Neural crest cell (in vitro differentiated cells): ENCODE data around the gene STK4. TPM values are rescaled to one million over a fixed set of nuclear protein-coding genes. Genes with fewer than 3 reads are reported as not detected.

Source experiments
- DNase-seq: peaks from one replicate; pipeline ENCODE4 v3.0.0; 2021; ENCODE audit warnings: low read depth, mixed read lengths, low spot score
- H3K27ac Mint-ChIP-seq: one replicate; pipeline ENCODE4 v1.8.0; 2021; ENCODE audit warnings: mild to moderate bottlenecking, mixed read lengths; ENCODE audit not compliant: unreplicated experiment
- H3K27me3 Mint-ChIP-seq: 2 replicates; pipeline ENCODE4 v1.8.0; 2021; ENCODE audit warnings: low read depth, mild to moderate bottlenecking, mixed read lengths
- H3K36me3 Mint-ChIP-seq: 2 replicates; pipeline ENCODE4 v1.8.0; 2021; ENCODE audit warnings: low read depth, mild to moderate bottlenecking, mixed read lengths
- H3K4me1 Mint-ChIP-seq: 2 replicates; pipeline ENCODE4 v1.8.0; 2021; ENCODE audit warnings: mixed read lengths
- H3K4me3 Mint-ChIP-seq: one replicate; pipeline ENCODE4 v1.8.0; 2021; ENCODE audit warnings: mild to moderate bottlenecking, mixed read lengths
- H3K9me3 Mint-ChIP-seq: 2 replicates; pipeline ENCODE4 v1.8.0; 2021; ENCODE audit warnings: mixed read lengths
- CTCF ChIP-seq: fragments of 200-600 bp; sonication (generic); conservative IDR thresholded peaks from 2 replicates; pipeline ENCODE4 v1.5.0; 2021; ENCODE audit warnings: antibody characterized with exemption, mild to moderate bottlenecking
- total RNA-seq: library from RNA; stranded (reverse); gene quantifications from 2 replicates; pipeline ENCODE4 v1.2.1, GENCODE V29; 2021

STK4 gene
- total RNA-seq, 1 donor from 2014 or later: 41.2 TPM

- no peak for TF ChIP-seq CTCF
- Mint-ChIP-seq H3K4me1 (no peaks in the 10 kb centered on the region), H3K36me3 (peaks cover 3% of the 10 kb centered on the region), H3K27ac (no peak overlapping the region), H3K9me3 (no peaks in the 10 kb centered on the region), H3K4me3 (no peak overlapping the region), H3K27me3 (no peaks in the 10 kb centered on the region)
- DNase-seq: no peak
Observed at GRCh38 chr20:44921447-44921846, 44.9 kb upstream of the STK4 start.

GRCh38 chr20:44924541-44924940 lies 41.8 kb upstream of the STK4 start:
- H3K4me1 Mint-ChIP-seq: no peaks in the 10 kb centered on the region
- H3K36me3 Mint-ChIP-seq: peaks cover 3% of the 10 kb centered on the region
- DNase-seq: no peak
- H3K27me3 Mint-ChIP-seq: no peaks in the 10 kb centered on the region
- H3K27ac Mint-ChIP-seq: no peak overlapping the region
- no peak for TF ChIP-seq CTCF
- no peaks in the 10 kb centered on the region for H3K9me3 Mint-ChIP-seq
- no peak overlapping the region for H3K4me3 Mint-ChIP-seq

GRCh38 chr20:44928595-44928994 lies 37.7 kb upstream of the STK4 start:
- peaks cover 7% of the 10 kb centered on the region for H3K36me3 Mint-ChIP-seq
- H3K27me3 Mint-ChIP-seq: no peaks in the 10 kb centered on the region

GRCh38 chr20:44930517-44931168 lies 35.7 kb upstream of the STK4 start:
- no peak overlapping the region for H3K4me3 Mint-ChIP-seq
- TF ChIP-seq CTCF: no peak
- no peaks in the 10 kb centered on the region for H3K4me1 Mint-ChIP-seq
- H3K9me3 Mint-ChIP-seq: no peaks in the 10 kb centered on the region
- H3K36me3 Mint-ChIP-seq: peaks cover 4% of the 10 kb centered on the region
- H3K27ac Mint-ChIP-seq: no peak overlapping the region
- DNase-seq: no peak
- no peaks in the 10 kb centered on the region for H3K27me3 Mint-ChIP-seq

More at GRCh38 chr20:44928595-44928994, 37.7 kb upstream of the STK4 start:
- Mint-ChIP-seq H3K4me3 (no peak overlapping the region), H3K9me3 (no peaks in the 10 kb centered on the region), H3K27ac (no peak overlapping the region), H3K4me1 (no peaks in the 10 kb centered on the region)
- no peak for DNase-seq
- TF ChIP-seq CTCF: no peak

GRCh38 chr20:44931911-44932310 lies 34.4 kb upstream of the STK4 start:
- Mint-ChIP-seq H3K27me3 (no peaks in the 10 kb centered on the region), H3K36me3 (peaks cover 4% of the 10 kb centered on the region), H3K9me3 (no peaks in the 10 kb centered on the region), H3K27ac (no peak overlapping the region), H3K4me3 (no peak overlapping the region), H3K4me1 (no peaks in the 10 kb centered on the region)
- DNase-seq: no peak
- no peak for TF ChIP-seq CTCF
